Measurements from ENCODE around the gene ITGA11.

ITGA11 gene

DNA sequence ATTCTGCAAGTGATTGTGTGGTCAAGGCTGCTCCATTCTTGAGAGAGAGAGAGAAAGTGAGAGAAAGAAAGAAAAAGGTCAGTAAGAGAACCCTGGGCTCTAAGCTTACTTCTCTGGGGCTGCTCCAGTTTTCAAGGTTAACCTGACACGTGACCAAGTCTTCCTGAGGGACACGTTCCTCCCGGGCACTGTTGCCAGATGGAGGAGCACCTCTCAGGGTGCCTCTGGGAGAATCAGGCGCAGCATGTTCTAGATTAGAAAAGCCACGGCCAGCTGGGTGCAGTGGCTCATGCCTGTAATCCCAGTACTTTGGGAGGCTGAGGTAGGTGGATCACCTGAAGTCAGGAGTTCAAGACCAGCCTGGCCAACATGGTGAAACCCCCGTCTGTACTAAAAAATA is 60.8 kb downstream of the ITGA11 start:
- Histone ChIP-seq H3K4me1 (no peaks in the 10 kb centered on the region), H3K9me3 (no peaks in the 10 kb centered on the region), H3K4me3 (ENCODE audit: low read depth, low read length) (no peak overlapping the region), H3K36me3 (no peaks in the 10 kb centered on the region), H3K27me3 (no peaks in the 10 kb centered on the region)
- no peak for DNase-seq
- TF ChIP-seq CTCF (IDR thresholded peaks at IDR 0.05; ENCODE audit: low read depth, low read length) = no peak

DNA sequence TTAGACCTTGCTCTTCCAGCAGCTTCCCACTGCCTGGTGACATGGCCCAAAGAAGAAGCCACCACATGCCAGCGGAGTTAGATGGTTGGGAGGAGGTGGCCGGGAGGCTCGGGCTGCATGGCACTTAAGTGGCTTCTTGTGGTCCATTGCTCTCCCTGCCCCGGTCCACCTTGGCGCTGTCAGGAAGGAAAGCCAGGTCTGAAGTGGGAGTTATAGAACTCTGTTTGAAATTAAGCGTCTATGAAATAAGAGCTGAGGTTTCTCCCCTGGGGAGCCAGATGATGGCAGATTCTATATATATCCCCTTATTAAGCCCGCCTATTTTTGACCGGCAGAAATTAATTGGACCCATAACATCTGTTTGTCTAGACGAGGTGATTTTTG is 61.2 kb downstream of the ITGA11 start:
- H3K9me3 ChIP-seq = no peaks in the 10 kb centered on the region
- H3K27me3 ChIP-seq = no peaks in the 10 kb centered on the region
- no peak for DNase-seq
- no peaks in the 10 kb centered on the region for H3K4me1 ChIP-seq
- no peaks in the 10 kb centered on the region for H3K36me3 ChIP-seq
- TF ChIP-seq CTCF (IDR thresholded peaks at IDR 0.05; ENCODE audit: low read depth, low read length) = no peak
- H3K4me3 ChIP-seq (ENCODE audit: low read depth, low read length) = no peak overlapping the region

DNA sequence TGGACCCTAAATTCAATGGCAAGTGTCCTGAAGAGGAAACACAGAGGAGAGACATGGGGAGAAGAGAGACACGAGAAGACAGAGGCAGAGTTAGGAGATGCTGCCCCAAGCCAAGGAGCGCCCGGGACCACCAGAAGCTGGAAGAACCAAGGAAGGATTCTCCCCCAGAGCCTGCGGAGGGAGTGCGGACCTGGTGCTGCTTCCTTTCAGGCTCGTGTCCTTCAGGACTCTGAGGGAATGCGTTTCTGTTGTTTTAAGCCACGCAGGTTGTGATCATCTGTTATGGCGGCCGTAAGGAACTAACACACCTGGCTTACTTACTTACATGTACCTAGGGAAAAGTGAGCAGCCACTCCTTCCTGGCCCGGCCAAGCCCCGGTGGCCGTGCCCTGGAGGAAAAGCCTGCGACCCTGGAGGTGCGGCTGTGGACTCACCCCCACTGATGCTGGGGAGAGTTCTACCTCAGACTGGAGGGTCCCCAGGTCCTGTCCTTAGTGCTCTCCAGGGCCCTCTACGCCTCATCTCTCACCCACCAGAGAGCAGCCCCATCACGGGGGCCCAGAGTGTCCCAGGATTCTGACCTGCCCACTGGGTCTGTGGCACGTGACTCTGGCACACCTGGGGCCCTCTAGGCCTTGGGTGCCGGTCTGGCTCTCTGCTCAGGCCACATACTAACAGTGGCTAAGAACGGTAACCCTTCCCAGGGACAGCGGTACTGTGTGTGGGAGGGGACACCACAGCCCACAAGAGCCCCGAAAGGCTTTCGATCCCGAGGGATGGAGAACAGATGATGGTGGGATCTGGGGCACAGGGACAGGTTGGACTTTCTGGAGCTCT is 61.8 kb downstream of the ITGA11 start:
- TF ChIP-seq CTCF (IDR thresholded peaks at IDR 0.05; ENCODE audit: low read depth, low read length) = no peak
- no peak for DNase-seq
- H3K9me3 ChIP-seq = no peaks in the 10 kb centered on the region
- H3K4me3 ChIP-seq (ENCODE audit: low read depth, low read length) = no peak overlapping the region
- H3K4me1 ChIP-seq = no peaks in the 10 kb centered on the region
- H3K36me3 ChIP-seq = no peaks in the 10 kb centered on the region
- H3K27me3 ChIP-seq = no peaks in the 10 kb centered on the region

GRCh38 chr15:68368731-68369435 is 63.1 kb downstream of the ITGA11 start:
- Histone ChIP-seq H3K9me3 (no peaks in the 10 kb centered on the region), H3K4me1 (no peaks in the 10 kb centered on the region), H3K27me3 (no peaks in the 10 kb centered on the region), H3K36me3 (no peaks in the 10 kb centered on the region), H3K4me3 (ENCODE audit: low read depth, low read length) (no peak overlapping the region)
- no peak for TF ChIP-seq CTCF (IDR thresholded peaks at IDR 0.05; ENCODE audit: low read depth, low read length)
- DNase-seq = no peak

- Histone ChIP-seq H3K4me3 (ENCODE audit: low read depth, low read length) (no peak overlapping the region), H3K9me3 (no peaks in the 10 kb centered on the region), H3K4me1 (no peaks in the 10 kb centered on the region), H3K27me3 (no peaks in the 10 kb centered on the region), H3K36me3 (no peaks in the 10 kb centered on the region)
- TF ChIP-seq CTCF (IDR thresholded peaks at IDR 0.05; ENCODE audit: low read depth, low read length) = no peak
- no peak for DNase-seq
These were observed 64.0 kb downstream of the ITGA11 start for GRCh38 chr15:68367992-68368391.

DNA sequence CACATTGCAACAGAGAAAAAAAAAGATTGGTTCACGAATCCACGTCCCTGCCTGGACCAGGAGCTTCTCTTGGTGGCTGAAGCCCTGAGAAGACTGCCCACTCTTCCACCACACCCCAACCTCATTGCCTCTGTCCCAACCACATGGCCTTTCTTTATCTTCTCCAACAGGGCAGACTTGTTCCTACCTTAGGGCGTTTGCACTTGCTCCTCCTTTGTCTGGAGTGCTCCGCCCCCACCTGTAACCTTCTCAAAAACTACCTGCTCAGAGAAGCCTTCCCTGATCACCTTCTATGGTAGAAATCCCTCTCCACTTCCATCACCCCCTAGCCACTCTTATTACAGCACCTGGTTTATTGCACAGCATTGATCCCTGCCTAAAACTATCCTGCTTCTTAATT is 64.7 kb downstream of the ITGA11 start:
- Histone ChIP-seq H3K4me3 (ENCODE audit: low read depth, low read length) (no peak overlapping the region), H3K27me3 (no peaks in the 10 kb centered on the region), H3K9me3 (no peaks in the 10 kb centered on the region), H3K4me1 (no peaks in the 10 kb centered on the region), H3K36me3 (no peaks in the 10 kb centered on the region)
- DNase-seq = no peak
- TF ChIP-seq CTCF (IDR thresholded peaks at IDR 0.05; ENCODE audit: low read depth, low read length) = no peak

Measured in BE2C (cell line).